OCI-LY3 (cell line): ENCODE results near the gene LRP1B.

Experiments
- H2AFZ ChIP-seq: fragments of 200-600, 300-600 bp; shearing (Covaris generic); 2 replicates; pipeline ENCODE4 v1.6.0; 2014; ENCODE audit warnings: antibody characterized with exemption, low read depth, low read length
- H3K27ac ChIP-seq: fragments of 200-600, 300-600 bp; sonication (generic); 2 replicates; pipeline ENCODE4 v1.5.1; 2014; ENCODE audit warnings: mild to moderate bottlenecking, low read length, moderate library complexity, mixed read lengths
- H3K27me3 ChIP-seq: fragments of 200-600, 300-600 bp; sonication (generic); 2 replicates; pipeline ENCODE4 v1.6.1; 2014; ENCODE audit warnings: low read depth, low read length, mixed read lengths
- H3K36me3 ChIP-seq: fragments of 200-600, 300-600 bp; sonication (generic); replicated peaks from 2 replicates; pipeline ENCODE3; 2014; ENCODE audit warnings: low read depth, low read length, mixed read lengths
- H3K4me1 ChIP-seq: fragments of 300-600, 200-600 bp; sonication (generic); 2 replicates; pipeline ENCODE4 v1.6.1; 2014; ENCODE audit warnings: low read length, mixed read lengths
- H3K4me2 ChIP-seq: fragments of 200-600, 300-600 bp; sonication (generic); 2 replicates; pipeline ENCODE4 v1.6.1; 2014; ENCODE audit warnings: low read length, mixed read lengths
- H3K4me3 ChIP-seq: fragments of 300-600, 200-600 bp; sonication (generic); 2 replicates; pipeline ENCODE4 v1.5.1; 2014; ENCODE audit warnings: antibody characterized with exemption, mild to moderate bottlenecking, low read length, moderate library complexity
- H3K79me2 ChIP-seq: fragments of 300-600, 200-600 bp; shearing (Covaris generic); 2 replicates; pipeline ENCODE4 v1.6.1; 2014; ENCODE audit warnings: mild to moderate bottlenecking, low read length, mixed read lengths
- H3K9ac ChIP-seq: fragments of 300-600, 200-600 bp; shearing (Covaris generic); 2 replicates; pipeline ENCODE4 v1.6.0; 2014; ENCODE audit warnings: mild to moderate bottlenecking, low read length, moderate library complexity
- H3K9me3 ChIP-seq: fragments of 200-600, 300-600 bp; shearing (Covaris generic); 2 replicates; pipeline ENCODE4 v1.6.1; 2014; ENCODE audit warnings: low read length, mixed read lengths; ENCODE audit not compliant: insufficient read depth
- H4K20me1 ChIP-seq: fragments of 200-600, 300-600 bp; sonication (generic); 2 replicates; pipeline ENCODE4 v1.6.1; 2016; ENCODE audit warnings: low read length, mixed read lengths; ENCODE audit not compliant: insufficient read depth
- EZH2phosphoT487 ChIP-seq: fragments of 200-600 bp; shearing (Covaris generic); IDR thresholded peaks from 2 replicates; pipeline ENCODE4 v1.6.1; 2018; ENCODE audit warnings: antibody characterized with exemption, mixed run types, low read depth
- TF ChIP-seq, protein P1 (sequence below): fragments of 200-600, 300-600 bp; sonication (generic); IDR thresholded peaks from 2 replicates; pipeline ENCODE4 v1.5.1; 2014; ENCODE audit warnings: antibody characterized with exemption, low read length, low read depth

The LRP1B gene

DNA sequence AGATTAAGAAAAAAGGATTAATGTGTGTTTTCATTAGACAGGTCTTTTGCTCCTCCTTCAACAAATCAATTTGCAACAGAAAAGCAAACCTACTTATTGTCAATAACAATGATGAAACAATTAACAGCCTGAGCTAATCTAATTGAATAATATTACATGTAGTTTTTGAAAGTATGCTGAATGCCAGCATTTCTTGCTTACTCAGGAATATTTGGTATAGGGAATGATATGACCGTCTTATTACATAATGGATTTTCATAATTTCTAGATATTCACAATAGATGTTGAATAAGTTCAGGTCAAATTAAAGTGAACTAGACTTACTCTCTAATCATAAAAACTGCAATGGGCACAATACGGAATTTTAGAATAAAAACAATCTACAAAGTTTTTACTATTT, 1856.9 kb downstream of the LRP1B start:
- Histone ChIP-seq H2AFZ (no peak overlapping the region), H3K4me2 (no peak overlapping the region), H3K4me3 (no peak overlapping the region), H3K27me3 (no peaks in the 10 kb centered on the region), H3K9ac (no peak overlapping the region), H4K20me1 (no peaks in the 10 kb centered on the region), H3K4me1 (no peaks in the 10 kb centered on the region), H3K27ac (no peak overlapping the region), H3K79me2 (no peaks in the 10 kb centered on the region), H3K36me3 (no peaks in the 10 kb centered on the region), H3K9me3 (no peaks in the 10 kb centered on the region)
- no peak for TF ChIP-seq EZH2phosphoT487
- TF ChIP-seq, protein P1, sequence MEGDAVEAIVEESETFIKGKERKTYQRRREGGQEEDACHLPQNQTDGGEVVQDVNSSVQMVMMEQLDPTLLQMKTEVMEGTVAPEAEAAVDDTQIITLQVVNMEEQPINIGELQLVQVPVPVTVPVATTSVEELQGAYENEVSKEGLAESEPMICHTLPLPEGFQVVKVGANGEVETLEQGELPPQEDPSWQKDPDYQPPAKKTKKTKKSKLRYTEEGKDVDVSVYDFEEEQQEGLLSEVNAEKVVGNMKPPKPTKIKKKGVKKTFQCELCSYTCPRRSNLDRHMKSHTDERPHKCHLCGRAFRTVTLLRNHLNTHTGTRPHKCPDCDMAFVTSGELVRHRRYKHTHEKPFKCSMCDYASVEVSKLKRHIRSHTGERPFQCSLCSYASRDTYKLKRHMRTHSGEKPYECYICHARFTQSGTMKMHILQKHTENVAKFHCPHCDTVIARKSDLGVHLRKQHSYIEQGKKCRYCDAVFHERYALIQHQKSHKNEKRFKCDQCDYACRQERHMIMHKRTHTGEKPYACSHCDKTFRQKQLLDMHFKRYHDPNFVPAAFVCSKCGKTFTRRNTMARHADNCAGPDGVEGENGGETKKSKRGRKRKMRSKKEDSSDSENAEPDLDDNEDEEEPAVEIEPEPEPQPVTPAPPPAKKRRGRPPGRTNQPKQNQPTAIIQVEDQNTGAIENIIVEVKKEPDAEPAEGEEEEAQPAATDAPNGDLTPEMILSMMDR, result no peak

DNA sequence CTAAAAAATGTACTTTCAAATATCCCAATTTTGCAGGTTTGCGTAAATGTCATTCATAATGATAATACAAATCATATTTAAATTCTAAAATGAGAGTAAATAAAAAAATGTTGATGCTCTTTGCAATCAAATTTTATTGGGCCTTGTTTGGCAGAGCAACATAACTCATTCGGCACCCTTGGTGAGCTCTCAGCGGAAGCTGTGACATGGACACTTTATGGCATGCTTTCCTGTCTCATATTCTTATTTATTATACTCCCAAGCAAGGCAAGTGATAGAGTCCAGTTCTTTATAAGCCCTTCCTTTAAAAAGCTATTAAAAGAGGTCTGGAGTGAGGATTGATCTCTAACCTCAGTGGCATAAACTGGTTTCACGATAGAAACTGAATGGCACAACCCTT, 1857.4 kb downstream of the LRP1B start:
- no peaks in the 10 kb centered on the region for H3K4me1 ChIP-seq
- TF ChIP-seq, protein P1, result no peak
- no peak for TF ChIP-seq EZH2phosphoT487
- no peak overlapping the region for H3K27ac ChIP-seq
- H4K20me1 ChIP-seq, result no peaks in the 10 kb centered on the region
- H3K4me3 ChIP-seq, result no peak overlapping the region
- no peaks in the 10 kb centered on the region for H3K9me3 ChIP-seq
- H3K79me2 ChIP-seq, result no peaks in the 10 kb centered on the region
- H3K27me3 ChIP-seq, result no peaks in the 10 kb centered on the region
- H3K36me3 ChIP-seq, result no peaks in the 10 kb centered on the region
- H3K9ac ChIP-seq, result no peak overlapping the region
- H3K4me2 ChIP-seq, result no peak overlapping the region
- H2AFZ ChIP-seq, result no peak overlapping the region

DNA sequence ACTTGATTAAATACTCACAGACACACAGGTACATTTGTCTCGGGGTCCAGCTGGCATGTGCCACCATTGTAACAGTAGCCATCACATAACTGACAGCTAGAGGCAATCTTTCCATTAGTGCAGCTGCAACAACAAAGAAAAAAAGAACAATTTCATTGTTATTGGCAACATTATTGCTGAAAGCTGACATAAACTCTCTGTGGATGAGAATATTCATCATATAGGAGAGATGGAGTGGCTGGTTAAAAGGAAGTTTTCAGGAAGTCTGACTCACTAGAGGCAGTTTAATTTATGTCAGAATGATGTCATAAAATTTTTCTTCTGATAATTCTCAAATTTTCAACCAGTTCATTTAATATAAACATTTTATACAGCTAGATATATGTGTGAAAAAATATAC, 1860.6 kb downstream of the LRP1B start:
- Histone ChIP-seq H3K36me3 (no peaks in the 10 kb centered on the region), H3K4me1 (no peaks in the 10 kb centered on the region), H3K79me2 (no peaks in the 10 kb centered on the region), H3K27ac (no peak overlapping the region), H3K27me3 (no peaks in the 10 kb centered on the region), H3K4me2 (no peak overlapping the region), H2AFZ (no peak overlapping the region), H3K9me3 (no peaks in the 10 kb centered on the region), H3K9ac (no peak overlapping the region), H3K4me3 (no peak overlapping the region), H4K20me1 (no peaks in the 10 kb centered on the region)
- TF ChIP-seq, protein P1, result no peak
- TF ChIP-seq EZH2phosphoT487, result no peak

DNA sequence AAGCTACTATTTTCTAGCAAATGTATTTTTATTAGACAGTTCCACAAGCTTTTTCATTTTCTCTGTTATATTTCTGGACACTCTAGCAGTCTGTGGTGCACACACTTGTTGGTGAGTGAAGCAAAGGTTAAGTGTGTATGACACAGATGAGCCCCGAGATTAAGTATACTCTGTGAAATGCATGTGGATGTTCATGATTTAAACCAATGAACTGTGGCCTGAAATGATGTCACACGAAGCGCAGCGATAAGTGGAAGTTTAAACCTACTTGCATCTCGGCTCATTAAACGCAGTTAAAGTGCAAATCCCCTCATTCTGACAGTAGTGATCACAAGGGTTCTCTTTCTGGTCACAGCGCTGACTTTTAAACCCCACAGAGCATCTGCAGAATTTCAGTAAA, 1861.8 kb downstream of the LRP1B start:
- Histone ChIP-seq H2AFZ (no peak overlapping the region), H3K27ac (no peak overlapping the region), H3K4me1 (no peaks in the 10 kb centered on the region), H3K36me3 (no peaks in the 10 kb centered on the region), H3K4me3 (no peak overlapping the region), H3K79me2 (no peaks in the 10 kb centered on the region), H3K9ac (no peak overlapping the region), H3K27me3 (no peaks in the 10 kb centered on the region), H4K20me1 (no peaks in the 10 kb centered on the region), H3K9me3 (no peaks in the 10 kb centered on the region), H3K4me2 (no peak overlapping the region)
- TF ChIP-seq EZH2phosphoT487, result no peak
- TF ChIP-seq, protein P1, result no peak
